Left lung (tissue), 10 donors: ENCODE results near the gene CCDC171. TPM values are rescaled to one million over a fixed set of nuclear protein-coding genes. Genes with fewer than 3 reads are reported as not detected.

Experiments
- ATAC-seq: fragments of 200-7000 bp; cut with Tn5 transposase; one replicate; pipeline ENCODE4 v1.9.1; 2020; ENCODE audit warnings: moderate library complexity
- DNase-seq, 4 donors: peaks; one replicate each; pipeline ENCODE4 v3.0.0-alpha.2; 2013 to 2020
- H3K27ac ChIP-seq, 2 donors: fragments of 200-600 bp; sonication (generic) in 1 of 2; one replicate each; pipeline versions ENCODE4 v1.5.0 to v1.8.0; 2020 to 2021
- H3K27me3 ChIP-seq, 2 donors: fragments of 200-600 bp; sonication (generic) in 1 of 2; one replicate each; pipeline versions ENCODE4 v1.5.0 to v1.8.0; 2020 to 2021
- H3K36me3 ChIP-seq, 2 donors: fragments of 200-600 bp; sonication (generic) in 1 of 2; one replicate each; pipeline versions ENCODE4 v1.5.0 to v1.8.0; 2020 to 2021
- H3K4me1 ChIP-seq, 2 donors: fragments of 200-600 bp; one replicate each; pipeline ENCODE4 v1.8.0; 2021
- H3K4me3 ChIP-seq, 2 donors: fragments of 200-600 bp; sonication (generic) in 1 of 2; one replicate each; pipeline versions ENCODE4 v1.5.0 to v1.8.0; 2020 to 2021; ENCODE audit warnings: mild to moderate bottlenecking in 1 of 2
- H3K9me3 ChIP-seq, 2 donors: fragments of 200-600 bp; sonication (generic) in 1 of 2; one replicate each; pipeline versions ENCODE4 v1.5.0 to v1.8.0; 2020 to 2021
- CTCF ChIP-seq, 2 donors: fragments of 200-600 bp; sonication (generic) in 1 of 2; IDR thresholded peaks; one replicate each; pipeline versions ENCODE4 v1.5.0 to v1.8.0; 2021; ENCODE audit warnings: antibody characterized with exemption in 2 of 2
- intact Hi-C, 2 donors: fragments of 100-400 bp; cut with DNase I; formaldehyde crosslinking; loops; one replicate each; pipeline versions ENCODE4 v1.11.2 to v1.14.2; 2022
- polyA plus RNA-seq, 6 donors: library from polyadenylated mRNA; unstranded; fragments of 120-200 nt; gene quantifications; one replicate each; pipeline ENCODE4 v1.2.1, GENCODE V29; 2013; ENCODE audit not compliant: insufficient read length in 6 of 6
- total RNA-seq, 2 donors: library from RNA; stranded (reverse); fragmentation: NEBNext Ultra II Directional; extraction: Animal tissue kit (Norgen Biotek cat#: 25700); gene quantifications; one replicate each; pipeline ENCODE4 v1.2.1, GENCODE V29; 2021
- donor health status: DM: no; HTN: yes; CAD: no.
- donor health status: DM: no; HTN: no; CAD: no.

Gene CCDC171
- total and polyA plus RNA-seq, 8 donors = 2.0 to 11.2 (median 10.0) TPM

- peak; percentile 90 for ATAC-seq
- intact Hi-C loops = no loop called here
- H3K36me3 ChIP-seq = no peaks in the 10 kb centered on the region
- TF ChIP-seq CTCF (IDR thresholded peaks at IDR 0.05) = peak; percentile 65 to 68
- peak in 2 of 4 donors; percentile 27 to 52 for DNase-seq
- H3K4me3 ChIP-seq = no peak overlapping the region
- H3K27me3 ChIP-seq = no peaks in the 10 kb centered on the region
- no peaks in the 10 kb centered on the region for H3K4me1 ChIP-seq
- H3K27ac ChIP-seq = no peak overlapping the region
- no peaks in the 10 kb centered on the region for H3K9me3 ChIP-seq
Measured at GRCh38 chr9:15837079-15837679, 284.3 kb downstream of the CCDC171 start.

GRCh38 chr9:15842051-15842450, 289.2 kb downstream of the CCDC171 start:
- no peak for TF ChIP-seq CTCF (IDR thresholded peaks at IDR 0.05)
- H3K27ac ChIP-seq = no peak overlapping the region
- no peak for DNase-seq
- H3K9me3 ChIP-seq = no peaks in the 10 kb centered on the region
- no peaks in the 10 kb centered on the region for H3K27me3 ChIP-seq
- ATAC-seq = no peak
- H3K4me1 ChIP-seq = no peaks in the 10 kb centered on the region
- no peaks in the 10 kb centered on the region for H3K36me3 ChIP-seq
- H3K4me3 ChIP-seq = no peak overlapping the region
- intact Hi-C loops = no loop called here

GRCh38 chr9:15843316-15843715, 290.5 kb downstream of the CCDC171 start:
- ATAC-seq (no peak), DNase-seq (no peak)
- H3K9me3 ChIP-seq = no peaks in the 10 kb centered on the region
- H3K36me3 ChIP-seq = no peaks in the 10 kb centered on the region
- no peaks in the 10 kb centered on the region for H3K4me1 ChIP-seq
- H3K27ac ChIP-seq = no peak overlapping the region
- intact Hi-C loops = no loop called here
- H3K27me3 ChIP-seq = no peaks in the 10 kb centered on the region
- H3K4me3 ChIP-seq = no peak overlapping the region
- no peak for TF ChIP-seq CTCF (IDR thresholded peaks at IDR 0.05)

GRCh38 chr9:15843931-15844330, 291.1 kb downstream of the CCDC171 start:
- H3K27ac ChIP-seq = no peak overlapping the region
- no peaks in the 10 kb centered on the region for H3K4me1 ChIP-seq
- no peak for DNase-seq
- H3K4me3 ChIP-seq = no peak overlapping the region
- no peaks in the 10 kb centered on the region for H3K36me3 ChIP-seq
- no peaks in the 10 kb centered on the region for H3K9me3 ChIP-seq
- intact Hi-C loops = no loop called here
- ATAC-seq = no peak
- no peak for TF ChIP-seq CTCF (IDR thresholded peaks at IDR 0.05)
- H3K27me3 ChIP-seq = no peaks in the 10 kb centered on the region

GRCh38 chr9:15846611-15847010, 293.8 kb downstream of the CCDC171 start:
- H3K36me3 ChIP-seq = no peaks in the 10 kb centered on the region
- H3K4me1 ChIP-seq = no peaks in the 10 kb centered on the region
- TF ChIP-seq CTCF (IDR thresholded peaks at IDR 0.05) = no peak
- no peak for ATAC-seq
- intact Hi-C loops = no loop called here
- no peak overlapping the region for H3K27ac ChIP-seq
- peak in 1 of 4 donors; percentile 4 for DNase-seq
- no peak overlapping the region for H3K4me3 ChIP-seq
- H3K27me3 ChIP-seq = no peaks in the 10 kb centered on the region
- no peaks in the 10 kb centered on the region for H3K9me3 ChIP-seq
